Ishikawa (cell line): ENCODE results near the gene NNT.

Experiments
- CEBPB ChIP-seq: IDR thresholded peaks from 2 replicates; pipeline ENCODE4 v1.6.1; 2012
- CREB1 ChIP-seq: IDR thresholded peaks from 2 replicates; pipeline ENCODE4 v1.6.1; 2012; ENCODE audit warnings: low read depth
- EGR1 ChIP-seq: IDR thresholded peaks from 2 replicates; pipeline ENCODE4 v1.6.1; 2012
- EP300 ChIP-seq: IDR thresholded peaks from 2 replicates; pipeline ENCODE4 v1.6.1; 2012; ENCODE audit warnings: borderline replicate concordance
- FOXM1 ChIP-seq: IDR thresholded peaks from 2 replicates; pipeline ENCODE4 v1.6.1; 2012; ENCODE audit warnings: low read depth, borderline replicate concordance
- NFIC ChIP-seq: IDR thresholded peaks from 2 replicates; pipeline ENCODE4 v1.6.1; 2012
- RAD21 ChIP-seq: IDR thresholded peaks from 2 replicates; pipeline ENCODE4 v1.6.1; 2012; ENCODE audit warnings: low read depth
- TAF1 ChIP-seq: IDR thresholded peaks from 2 replicates; pipeline ENCODE4 v1.6.1; 2012; ENCODE audit warnings: low read depth, mild to moderate bottlenecking
- TCF12 ChIP-seq: IDR thresholded peaks from 2 replicates; pipeline ENCODE4 v1.6.1; 2012; ENCODE audit warnings: low read depth
- TEAD4 ChIP-seq: IDR thresholded peaks from 2 replicates; pipeline ENCODE4 v1.6.1; 2012
- YY1 ChIP-seq: IDR thresholded peaks from 2 replicates; pipeline ENCODE4 v1.6.1; 2012; ENCODE audit warnings: low read depth
- ZBTB7A ChIP-seq: IDR thresholded peaks from 2 replicates; pipeline ENCODE4 v1.6.1; 2012; ENCODE audit warnings: low read depth
- TF ChIP-seq, protein P1 (sequence below): IDR thresholded peaks from 2 replicates; pipeline ENCODE4 v1.6.1; 2012; ENCODE audit warnings: low read depth, mild to moderate bottlenecking
- TF ChIP-seq, protein P2 (sequence below): IDR thresholded peaks from 2 replicates; pipeline ENCODE4 v1.6.1; 2012
- TF ChIP-seq, protein P3 (sequence below): IDR thresholded peaks from 2 replicates; pipeline ENCODE4 v1.6.1; 2012

NNT gene

DNA sequence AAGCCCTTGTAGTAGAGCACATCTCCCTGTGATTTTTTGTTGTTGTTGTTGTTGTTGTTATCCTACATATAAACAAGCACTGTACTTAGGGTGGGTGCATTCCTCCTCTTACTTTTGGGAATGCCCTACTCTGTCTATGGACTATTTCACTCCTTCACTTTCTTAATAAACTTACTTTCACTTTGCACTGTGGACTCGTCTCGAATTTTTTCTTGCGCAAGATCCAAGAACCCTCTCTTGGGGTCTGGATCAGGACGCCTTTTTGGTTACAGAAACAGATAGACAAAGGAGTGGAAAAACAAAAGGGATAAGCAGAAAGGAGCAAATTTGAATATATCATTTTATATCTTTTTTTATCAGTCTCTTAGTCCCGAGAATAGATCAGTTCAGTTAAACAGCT lies 31.7 kb upstream of the NNT start:
- TF ChIP-seq, protein P1, sequence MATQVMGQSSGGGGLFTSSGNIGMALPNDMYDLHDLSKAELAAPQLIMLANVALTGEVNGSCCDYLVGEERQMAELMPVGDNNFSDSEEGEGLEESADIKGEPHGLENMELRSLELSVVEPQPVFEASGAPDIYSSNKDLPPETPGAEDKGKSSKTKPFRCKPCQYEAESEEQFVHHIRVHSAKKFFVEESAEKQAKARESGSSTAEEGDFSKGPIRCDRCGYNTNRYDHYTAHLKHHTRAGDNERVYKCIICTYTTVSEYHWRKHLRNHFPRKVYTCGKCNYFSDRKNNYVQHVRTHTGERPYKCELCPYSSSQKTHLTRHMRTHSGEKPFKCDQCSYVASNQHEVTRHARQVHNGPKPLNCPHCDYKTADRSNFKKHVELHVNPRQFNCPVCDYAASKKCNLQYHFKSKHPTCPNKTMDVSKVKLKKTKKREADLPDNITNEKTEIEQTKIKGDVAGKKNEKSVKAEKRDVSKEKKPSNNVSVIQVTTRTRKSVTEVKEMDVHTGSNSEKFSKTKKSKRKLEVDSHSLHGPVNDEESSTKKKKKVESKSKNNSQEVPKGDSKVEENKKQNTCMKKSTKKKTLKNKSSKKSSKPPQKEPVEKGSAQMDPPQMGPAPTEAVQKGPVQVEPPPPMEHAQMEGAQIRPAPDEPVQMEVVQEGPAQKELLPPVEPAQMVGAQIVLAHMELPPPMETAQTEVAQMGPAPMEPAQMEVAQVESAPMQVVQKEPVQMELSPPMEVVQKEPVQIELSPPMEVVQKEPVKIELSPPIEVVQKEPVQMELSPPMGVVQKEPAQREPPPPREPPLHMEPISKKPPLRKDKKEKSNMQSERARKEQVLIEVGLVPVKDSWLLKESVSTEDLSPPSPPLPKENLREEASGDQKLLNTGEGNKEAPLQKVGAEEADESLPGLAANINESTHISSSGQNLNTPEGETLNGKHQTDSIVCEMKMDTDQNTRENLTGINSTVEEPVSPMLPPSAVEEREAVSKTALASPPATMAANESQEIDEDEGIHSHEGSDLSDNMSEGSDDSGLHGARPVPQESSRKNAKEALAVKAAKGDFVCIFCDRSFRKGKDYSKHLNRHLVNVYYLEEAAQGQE = no peak
- TF ChIP-seq NFIC (no peak), CREB1 (no peak)

DNA sequence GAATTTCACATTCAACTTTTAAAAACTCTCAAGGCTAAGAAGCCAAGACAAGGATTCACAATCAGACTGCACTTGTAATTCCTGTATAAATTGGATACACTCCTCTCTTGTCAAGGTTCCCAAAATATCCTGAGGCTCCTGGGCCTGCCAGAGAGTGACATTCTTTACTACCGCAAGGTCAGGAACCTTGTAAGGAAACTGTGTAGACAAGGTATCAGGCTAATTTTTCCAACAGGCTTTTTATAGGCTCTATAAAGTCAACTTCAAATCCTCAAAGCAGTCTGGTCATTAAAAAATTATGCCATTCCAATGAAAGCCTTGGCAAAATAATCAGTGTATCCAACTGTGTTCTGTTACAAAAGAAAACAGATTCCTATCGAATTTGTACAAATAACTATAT lies 30.6 kb upstream of the NNT start:
- TF ChIP-seq NFIC (no peak), EP300 (no peak)
- TF ChIP-seq, protein P2, sequence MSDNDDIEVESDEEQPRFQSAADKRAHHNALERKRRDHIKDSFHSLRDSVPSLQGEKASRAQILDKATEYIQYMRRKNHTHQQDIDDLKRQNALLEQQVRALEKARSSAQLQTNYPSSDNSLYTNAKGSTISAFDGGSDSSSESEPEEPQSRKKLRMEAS = no peak

GRCh38 chr5:43573058-43573457 lies 29.9 kb upstream of the NNT start:
- TF ChIP-seq FOXM1 (no peak), CREB1 (no peak), RAD21 (no peak)

- TF ChIP-seq EGR1 (no peak), YY1 (no peak), TAF1 (no peak)
- TF ChIP-seq, protein P2 = no peak
These were observed 21.6 kb upstream of the NNT start for GRCh38 chr5:43581398-43581797.

DNA sequence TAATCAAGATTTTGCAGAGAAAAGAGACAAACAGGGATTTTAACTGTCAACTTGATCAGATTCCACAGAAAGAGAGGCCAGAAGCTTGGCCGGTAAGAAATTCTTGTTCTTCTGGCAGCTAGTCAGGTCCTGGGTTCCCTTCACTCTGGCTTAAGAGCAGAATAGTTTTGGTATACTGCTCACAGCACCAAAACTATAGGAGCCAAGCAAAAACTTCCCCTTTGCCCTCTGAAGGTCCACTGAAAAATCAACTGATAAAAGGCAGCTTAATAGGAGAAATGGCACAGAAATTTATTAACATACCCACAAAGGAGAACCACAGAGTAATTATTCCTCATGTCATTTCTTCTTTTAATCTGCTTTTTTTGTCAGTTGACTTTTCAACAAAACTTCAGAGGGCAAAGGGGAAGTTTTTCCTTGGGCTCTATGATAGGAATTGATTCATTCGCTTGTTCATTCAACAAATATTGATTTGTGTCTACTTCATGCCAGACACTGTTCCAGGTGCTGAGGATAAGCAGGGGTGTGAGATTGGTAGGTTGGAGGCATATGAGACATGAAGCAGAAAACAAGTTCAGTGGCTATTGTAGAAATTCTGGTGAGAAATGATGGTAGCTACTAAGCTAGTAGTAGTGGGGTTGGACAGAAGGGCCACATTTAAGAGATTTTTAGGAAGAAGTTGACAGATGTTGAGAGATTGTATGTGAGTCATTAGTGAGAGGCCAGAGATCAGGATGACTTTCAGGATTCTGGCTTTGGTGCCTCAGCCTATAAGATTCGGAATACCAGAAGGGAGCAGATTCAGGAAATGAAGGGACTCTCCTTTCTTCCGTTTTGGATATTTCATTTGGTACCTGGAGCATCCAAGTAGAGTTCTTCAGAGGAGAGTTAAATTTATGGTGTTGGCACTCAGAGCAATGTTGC lies 20.6 kb upstream of the NNT start:
- TF ChIP-seq FOXM1 (no peak), EGR1 (no peak), TEAD4 (no peak), EP300 (no peak), CEBPB (no peak), YY1 (no peak), RAD21 (no peak), CREB1 (no peak), TCF12 (no peak), NFIC (no peak), ZBTB7A (no peak)
- TF ChIP-seq, protein P2 = no peak
- TF ChIP-seq, protein P1 = no peak
- TF ChIP-seq, protein P3, sequence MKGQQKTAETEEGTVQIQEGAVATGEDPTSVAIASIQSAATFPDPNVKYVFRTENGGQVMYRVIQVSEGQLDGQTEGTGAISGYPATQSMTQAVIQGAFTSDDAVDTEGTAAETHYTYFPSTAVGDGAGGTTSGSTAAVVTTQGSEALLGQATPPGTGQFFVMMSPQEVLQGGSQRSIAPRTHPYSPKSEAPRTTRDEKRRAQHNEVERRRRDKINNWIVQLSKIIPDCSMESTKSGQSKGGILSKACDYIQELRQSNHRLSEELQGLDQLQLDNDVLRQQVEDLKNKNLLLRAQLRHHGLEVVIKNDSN = no peak

DNA sequence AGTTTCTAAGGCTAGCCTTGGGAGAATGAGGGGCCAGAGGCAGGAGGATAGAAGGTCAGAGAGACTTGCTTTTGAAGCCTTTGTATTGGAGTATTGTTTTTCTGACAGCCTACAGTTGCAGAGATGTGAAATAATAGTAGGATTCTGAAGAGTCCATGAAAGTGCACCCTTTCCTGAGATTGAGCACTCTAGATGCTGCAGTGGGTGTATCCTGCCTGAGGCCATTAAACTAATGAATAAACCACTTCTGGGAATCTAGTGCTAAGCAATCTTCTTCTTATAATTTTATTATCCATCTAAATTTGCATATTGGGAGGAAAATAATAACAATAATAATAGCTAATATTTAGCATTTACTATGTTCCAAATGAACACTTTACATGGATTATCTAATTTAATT lies 19.3 kb upstream of the NNT start:
- TF ChIP-seq, protein P1 = no peak
- TF ChIP-seq, protein P3 = no peak
- TF ChIP-seq TEAD4 = no peak
- no peak for TF ChIP-seq RAD21
- TF ChIP-seq EGR1 = no peak
- TF ChIP-seq TCF12 = no peak
- TF ChIP-seq, protein P2 = no peak
- TF ChIP-seq TAF1 = no peak
- TF ChIP-seq YY1 = no peak
- TF ChIP-seq CREB1 = no peak
- no peak for TF ChIP-seq NFIC
- TF ChIP-seq EP300 = no peak
- TF ChIP-seq FOXM1 = no peak
- TF ChIP-seq ZBTB7A = no peak
- no peak for TF ChIP-seq CEBPB
